ENCODE measurements around the gene HPS6.

Gene HPS6

DNA sequence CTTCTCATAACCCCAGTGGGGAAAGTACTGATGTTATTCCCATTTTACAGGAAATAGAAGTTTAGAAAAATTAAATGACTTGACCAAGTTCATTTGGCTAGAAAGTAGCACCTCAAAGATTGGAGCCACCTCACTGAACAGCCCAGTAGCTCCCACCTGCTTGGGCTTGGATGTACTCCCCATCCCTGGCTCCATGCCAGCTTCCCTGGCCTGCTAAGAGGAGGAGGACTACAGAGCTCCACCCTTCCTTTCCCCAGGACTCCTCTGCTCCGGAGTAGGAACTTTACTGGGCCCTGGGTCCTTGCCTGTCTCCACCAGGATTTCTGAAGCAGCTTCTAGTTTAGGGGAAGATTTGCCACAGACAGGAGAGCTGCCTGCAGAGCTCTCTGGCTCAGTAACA lies 3.1 kb downstream of the HPS6 start:
- DNase-seq (ENCODE audit: low read depth), result no peak

DNA sequence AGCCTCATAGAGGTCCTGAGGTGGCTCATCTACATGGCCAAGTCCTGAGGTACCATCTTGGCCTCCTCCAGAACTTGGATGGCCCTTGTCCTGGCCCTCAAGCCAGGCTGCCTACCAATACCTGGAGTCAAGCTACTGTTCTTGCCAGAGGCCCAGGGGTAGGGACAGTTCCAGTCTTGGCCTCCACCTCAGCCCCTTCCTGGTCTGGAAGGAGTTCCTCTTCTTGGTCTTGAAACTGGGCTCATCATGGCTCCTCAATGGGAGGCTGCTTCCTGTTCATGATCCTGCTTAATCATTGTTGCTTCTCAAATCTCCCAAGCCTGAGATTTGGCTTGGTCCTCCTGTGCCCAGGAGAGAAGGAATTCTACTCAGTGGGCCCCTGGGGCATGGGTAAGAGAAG lies 3.9 kb downstream of the HPS6 start:
- DNase-seq (ENCODE audit: low read depth), result no peak

DNA sequence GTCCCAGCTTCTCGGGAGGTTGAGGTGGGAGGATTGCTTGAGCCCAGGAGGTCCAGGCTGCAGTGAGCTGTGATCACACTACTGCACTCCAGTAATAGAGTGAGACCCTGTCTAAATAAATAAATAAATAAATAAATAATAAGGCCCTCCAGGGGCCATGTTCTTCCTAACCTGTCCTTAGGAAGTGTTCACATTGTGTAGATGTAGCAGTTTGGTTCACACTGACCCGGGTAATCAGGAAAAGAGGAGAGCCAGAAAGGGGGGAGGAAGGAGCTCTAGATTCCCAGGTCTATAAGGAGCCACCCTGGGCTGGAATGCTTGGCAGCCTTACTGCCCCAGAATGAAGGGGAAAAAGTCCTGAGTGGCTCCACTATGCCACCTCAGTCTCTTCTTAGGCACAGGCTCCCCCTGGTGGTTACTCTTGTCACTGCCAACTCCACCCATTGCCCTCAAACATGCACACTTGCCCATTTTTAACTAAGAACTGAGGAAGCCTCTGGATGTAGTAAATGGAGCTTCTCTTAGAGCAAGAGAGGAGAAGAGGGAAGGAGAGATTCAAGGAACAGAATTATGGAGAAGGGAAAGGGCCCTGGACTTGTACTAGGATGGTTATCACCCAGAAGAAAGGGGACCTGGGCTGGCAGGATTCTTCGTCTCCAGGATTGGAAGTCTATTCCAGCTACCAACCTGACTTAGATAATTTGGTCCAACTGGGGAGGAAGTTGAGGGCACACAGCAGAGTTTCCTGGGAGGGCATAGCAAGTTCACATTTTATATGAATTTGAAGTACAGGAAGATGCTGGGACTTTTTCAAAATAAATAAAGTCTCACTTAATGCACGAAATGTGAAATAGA lies 7.8 kb downstream of the HPS6 start:
- DNase-seq (ENCODE audit: low read depth), result peak; percentile 45

DNA sequence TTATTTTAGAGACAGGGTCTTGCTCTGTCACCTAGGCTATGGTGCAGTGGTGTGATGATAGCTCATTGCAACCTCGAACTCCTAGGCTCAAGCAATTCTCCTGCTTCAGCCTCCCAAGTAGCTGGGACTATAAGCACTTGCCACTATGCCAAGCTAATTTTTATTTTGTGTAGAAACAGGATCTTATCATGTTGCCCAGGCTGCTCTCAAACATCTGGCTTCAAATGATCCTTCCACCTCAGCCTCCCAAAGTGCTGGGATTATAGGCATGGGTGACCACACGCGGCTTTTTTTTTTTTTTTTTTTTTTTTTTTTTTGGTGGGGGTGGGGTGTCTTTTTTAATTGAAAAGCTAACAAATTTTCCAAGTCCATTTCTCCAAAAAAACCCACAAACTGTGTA lies 18.4 kb downstream of the HPS6 start:
- DNase-seq (ENCODE audit: low read depth), result no peak

DNA sequence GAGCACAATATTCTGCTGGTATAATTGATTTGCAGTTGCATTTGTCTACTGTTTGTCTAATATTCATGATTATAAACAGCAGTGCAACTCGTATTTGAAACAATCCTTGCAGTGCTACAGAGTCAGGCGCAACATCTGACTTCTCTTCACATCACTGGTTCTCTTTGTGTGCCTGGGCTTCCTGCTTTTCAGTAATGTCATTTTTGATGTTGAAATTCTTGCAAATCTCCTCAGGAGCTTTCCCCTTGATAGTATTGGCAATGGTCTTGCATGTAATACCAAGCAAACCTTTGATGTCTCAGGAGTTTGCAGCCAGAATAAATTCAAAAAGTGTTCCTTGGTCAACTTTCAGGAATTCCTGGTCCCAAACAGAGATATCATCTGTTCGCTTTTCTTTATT lies 20.2 kb downstream of the HPS6 start:
- DNase-seq (ENCODE audit: low read depth), result no peak

DNA sequence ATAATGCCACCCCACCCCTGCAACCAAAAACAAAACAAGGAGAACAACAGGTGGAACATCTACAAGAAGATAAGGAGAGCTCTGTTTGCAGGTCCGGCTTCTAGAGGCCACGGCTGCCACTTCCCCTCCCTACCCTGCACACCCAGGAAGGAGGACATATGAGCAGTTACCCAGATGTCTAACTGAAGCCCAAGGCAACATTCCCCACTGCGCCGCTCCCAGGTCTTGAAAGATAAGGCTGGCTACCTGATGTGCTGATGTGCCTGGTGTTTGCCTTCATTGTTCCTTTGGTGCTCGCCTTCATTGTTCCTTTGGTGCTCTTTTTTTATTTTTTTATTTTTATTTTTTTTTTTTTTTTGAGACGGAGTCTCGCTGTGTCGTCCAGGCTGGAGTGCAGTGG lies 21.0 kb downstream of the HPS6 start:
- DNase-seq (ENCODE audit: low read depth), result no peak

DNA sequence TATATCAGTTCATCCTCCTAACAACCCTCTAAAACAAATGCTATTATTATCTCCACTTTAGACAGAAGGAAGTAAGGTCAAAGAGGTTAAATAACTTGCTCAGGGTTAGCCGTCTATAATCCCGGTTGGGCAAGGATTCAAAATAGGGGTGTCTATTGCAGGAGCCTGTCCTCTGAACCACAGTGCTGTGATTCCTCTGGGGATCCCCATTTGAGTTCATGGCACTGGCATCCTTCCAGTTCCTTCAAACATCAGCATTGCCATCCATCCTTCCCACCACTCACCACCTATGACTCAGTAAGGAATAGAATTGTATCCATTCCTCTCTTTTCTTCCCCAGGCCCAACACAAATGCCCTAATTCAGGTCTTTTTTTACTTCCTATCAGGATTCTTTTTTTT lies 25.6 kb downstream of the HPS6 start:
- no peak for DNase-seq (ENCODE audit: low read depth)

DNA sequence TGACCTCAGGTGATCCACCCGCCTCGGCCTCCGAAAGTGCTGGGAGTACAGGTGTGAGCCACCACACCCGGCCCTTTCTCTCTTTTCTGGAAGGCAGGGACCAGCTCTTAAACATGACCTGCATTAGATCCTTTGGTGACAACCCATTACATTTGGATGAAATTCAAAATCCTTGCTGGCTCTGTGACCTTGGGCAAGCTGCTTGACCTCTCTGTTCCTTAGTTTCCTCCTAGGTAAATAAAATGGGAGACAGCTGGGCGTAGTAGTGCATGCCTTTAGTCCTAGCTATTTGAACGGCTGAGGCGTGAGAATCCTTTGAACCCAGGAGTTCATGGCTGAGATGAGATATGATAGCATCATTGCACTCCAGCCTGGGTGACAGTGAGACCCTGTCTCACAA lies 31.3 kb downstream of the HPS6 start:
- DNase-seq (ENCODE audit: low read depth), result no peak

DNA sequence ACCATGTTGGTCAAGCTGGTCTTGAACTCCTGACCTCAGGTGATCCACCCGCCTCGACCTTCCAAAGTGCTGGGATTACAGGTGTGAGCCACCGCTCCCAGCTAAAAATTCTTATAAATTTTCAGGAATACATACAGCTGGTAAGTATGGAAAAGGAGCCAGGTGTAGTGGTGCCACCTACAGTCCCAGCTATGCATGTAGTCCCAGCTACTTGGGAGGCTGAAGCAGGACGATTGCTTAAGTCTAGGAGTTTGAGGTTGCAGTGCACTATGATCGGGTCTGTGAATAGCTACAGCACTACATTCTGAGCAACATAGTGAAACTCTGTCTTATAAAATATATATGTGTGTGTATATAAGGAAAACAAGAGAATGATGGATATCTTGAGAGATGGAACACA lies 36.0 kb downstream of the HPS6 start:
- no peak for DNase-seq (ENCODE audit: low read depth)

DNA sequence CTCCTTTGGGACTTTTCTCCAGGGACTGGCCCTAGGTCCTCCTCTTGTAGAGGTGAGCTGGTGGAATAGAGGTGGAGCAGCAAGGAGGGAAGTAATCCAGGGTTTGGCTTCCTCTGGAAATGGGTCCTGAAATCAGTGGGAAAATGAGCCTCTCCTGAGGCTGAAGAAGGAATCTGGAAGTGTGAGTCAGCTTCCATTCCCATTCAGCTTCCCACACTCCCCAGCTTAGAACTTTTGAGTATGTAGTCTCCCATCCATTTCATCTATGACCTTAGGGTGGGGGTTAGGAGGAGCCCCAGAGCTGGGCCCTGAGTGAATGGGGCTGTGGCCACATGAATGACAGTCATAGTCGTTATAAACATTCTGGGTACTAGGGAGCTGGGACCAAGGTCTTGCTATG lies 37.3 kb downstream of the HPS6 start:
- no peak for DNase-seq (ENCODE audit: low read depth)

DNA sequence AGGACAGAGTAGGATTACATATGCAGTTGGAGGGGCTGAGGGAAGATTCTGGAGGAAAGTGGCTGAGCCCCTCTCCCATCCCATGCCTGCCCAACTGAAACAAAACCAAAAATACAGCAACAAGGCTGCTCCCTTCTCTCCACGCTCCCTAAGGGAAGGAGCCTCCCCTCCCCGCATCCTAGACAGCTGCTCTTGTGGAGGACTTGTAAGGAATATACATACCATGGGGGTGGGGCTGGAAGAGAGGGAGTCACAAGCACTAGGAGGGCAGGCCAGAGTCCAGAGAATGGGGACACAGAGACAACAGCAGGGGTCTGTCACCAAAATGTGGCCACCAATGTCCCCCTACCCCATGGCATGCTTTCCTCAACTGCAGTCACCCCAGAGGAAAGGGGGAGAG lies 41.8 kb downstream of the HPS6 start:
- no peak for DNase-seq (ENCODE audit: low read depth)

DNA sequence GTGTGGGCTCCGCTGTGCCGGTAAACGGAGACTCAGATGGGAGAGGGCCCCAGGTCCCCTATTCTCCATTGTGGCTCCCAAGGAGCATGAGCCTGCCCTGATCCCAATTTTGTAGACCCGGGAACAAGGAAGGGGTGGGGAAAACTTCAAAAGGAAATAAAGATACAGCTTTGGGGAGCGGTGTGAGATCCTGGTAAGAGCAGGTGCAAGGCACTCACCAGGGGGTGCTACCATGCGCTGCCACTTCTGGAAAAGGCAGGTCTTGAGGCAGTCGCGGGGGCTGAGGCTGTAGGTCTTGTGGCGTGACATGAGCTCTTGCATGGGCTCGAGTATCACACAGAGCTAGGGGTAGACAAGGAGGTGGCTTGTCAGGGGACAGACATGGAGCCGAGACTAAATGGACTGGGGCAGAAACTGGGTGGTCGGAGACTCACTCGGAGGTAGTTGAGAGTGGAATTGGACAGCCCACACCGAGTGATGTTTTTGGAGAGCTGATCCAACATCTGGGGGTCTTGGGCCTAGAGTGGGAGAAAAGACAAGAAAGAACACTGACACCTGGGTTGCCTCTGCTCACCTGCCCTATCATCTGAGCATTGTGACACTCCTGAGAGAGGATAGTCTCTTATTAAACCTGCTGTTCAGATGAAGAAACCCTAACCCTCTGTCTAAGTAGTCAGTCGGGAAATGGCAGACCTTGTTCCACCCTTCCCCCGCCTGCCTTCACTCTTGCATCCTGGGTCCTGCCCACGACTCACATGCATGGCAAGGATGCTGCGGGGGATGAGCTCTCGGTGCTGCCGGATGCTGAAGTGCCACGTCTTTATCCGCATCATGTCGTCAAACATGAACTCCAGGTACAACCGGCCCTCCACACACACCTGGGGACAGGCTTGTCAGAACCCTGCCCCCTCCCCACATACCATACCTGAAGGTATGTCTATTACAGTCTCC lies 44.3 kb downstream of the HPS6 start:
- DNase-seq (ENCODE audit: low read depth), result no peak

DNA sequence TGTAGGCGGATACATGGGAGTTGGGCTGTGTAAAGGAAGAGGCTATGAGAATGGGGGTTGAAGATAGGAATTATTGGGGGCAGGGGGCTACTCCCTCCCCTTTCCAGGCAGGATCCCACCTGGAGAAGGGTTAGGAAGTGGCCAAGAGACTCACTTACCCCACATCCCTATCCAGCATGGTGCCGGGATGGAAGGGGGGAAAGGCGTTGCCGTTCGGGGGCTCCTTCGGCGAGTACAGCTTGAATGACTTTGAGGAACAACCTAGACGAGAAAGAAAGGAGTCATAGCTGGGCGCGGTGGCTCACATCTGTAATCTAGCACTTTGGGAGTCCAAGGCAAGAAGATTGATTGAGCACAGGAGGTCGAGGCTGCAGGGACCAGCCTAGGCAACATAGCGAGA lies 46.1 kb downstream of the HPS6 start:
- no peak for DNase-seq (ENCODE audit: low read depth)

DNA sequence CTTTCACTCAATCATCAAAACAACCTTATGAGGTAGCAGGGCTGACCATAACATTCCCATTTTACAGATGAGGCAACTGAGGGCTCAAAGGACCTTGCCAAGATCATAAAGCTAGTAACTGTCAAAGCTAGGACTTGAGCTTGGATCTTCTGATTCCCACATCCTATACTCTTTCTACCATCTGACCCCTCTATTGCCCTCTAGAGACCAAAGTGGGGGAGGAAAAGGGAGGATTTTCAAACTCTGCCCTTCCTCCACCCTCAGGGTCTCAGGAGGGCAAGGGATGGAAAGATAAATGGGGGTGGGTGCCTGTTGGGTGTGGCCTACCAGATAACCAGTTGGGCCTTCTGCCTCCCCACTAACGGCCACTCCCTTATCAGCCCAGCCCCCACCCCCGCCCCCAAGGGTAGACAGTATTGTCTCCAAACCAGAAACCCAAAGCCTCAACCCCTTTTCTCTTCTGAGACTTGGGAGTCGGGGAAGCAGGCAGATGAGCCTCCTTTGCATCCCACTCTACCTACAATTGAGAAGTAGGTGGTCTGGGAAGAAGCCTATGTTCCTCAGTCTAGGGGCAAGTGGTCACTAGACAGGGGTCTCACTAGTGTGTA lies 47.2 kb downstream of the HPS6 start:
- DNase-seq (ENCODE audit: low read depth), result no peak

DNA sequence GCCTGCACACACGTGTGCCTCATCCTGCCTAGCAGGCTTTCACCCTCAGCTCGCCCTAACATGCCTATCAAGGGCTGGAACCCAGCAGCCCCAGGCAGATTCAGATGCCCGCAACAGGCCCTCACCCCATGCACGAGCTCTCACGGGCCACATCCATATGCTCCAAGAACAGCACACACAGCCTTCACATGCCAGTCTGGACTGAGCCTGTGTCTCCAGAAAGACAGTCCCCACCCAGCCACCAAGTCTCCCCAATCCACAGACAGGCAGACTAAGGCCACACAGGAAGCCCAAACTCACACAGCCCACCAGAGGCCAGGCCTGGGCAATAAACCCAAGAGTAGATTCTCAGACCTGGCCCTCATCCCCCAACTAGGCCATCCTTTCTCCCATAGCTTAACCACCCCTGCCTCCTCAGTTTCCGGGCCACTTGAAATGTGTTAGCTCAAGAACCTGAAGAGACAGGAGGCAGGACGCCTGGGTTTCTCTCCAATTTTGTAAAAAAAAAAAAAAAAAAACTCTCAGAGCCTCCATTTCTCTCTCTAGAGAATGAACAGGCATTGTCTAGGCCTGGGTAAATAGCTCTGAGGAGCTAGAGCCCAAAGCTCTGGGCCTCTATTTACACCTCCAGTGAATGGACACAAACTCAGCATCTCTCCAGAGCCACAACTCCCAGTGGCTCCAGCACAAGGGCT lies 48.3 kb downstream of the HPS6 start:
- DNase-seq (ENCODE audit: low read depth), result no peak

DNA sequence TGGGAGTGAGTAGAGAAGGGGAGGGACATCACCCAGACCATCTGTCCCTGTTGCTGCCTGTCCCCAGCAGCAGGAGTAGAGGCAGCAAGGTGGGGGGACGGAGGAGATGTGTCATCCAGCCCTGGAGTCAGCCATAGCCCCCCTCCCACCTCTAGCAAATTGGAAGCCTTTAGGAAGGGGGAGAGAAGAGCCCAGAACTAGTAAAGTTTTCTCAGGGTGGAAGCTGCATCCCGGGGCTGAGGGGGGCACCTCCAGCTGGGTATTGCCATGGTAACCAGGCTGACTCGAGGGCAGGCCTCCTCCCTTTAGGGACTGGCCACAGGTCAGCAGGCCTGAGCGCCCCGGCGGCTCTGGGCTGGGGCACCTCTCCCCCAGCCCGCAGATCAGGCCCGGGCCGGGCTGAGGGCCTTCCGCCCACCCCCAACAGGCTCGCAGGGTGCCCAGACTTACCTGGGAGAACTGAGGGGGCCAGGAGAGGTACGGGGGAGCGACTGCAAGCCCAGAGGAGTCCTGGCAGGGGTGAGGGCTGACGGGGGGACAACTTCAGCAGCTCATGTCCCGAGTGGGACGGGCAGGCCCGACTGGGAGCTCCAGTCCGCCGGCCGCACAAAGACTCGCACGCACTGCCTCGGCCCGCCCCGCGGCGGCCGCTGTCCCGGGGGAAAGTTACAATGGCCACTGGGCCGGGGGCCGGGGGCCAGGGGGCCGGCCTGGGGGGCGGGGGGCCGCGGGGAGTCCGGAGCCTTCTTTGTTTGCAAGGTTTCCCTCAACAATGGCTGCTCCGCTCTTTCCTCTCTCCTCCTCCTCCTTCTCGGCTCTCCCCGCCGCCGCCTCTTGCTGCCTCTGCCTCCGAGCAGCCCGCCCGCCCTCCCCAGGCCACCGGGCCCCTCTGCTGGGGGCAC lies 49.1 kb downstream of the HPS6 start:
- no peak for DNase-seq (ENCODE audit: low read depth)

DNA sequence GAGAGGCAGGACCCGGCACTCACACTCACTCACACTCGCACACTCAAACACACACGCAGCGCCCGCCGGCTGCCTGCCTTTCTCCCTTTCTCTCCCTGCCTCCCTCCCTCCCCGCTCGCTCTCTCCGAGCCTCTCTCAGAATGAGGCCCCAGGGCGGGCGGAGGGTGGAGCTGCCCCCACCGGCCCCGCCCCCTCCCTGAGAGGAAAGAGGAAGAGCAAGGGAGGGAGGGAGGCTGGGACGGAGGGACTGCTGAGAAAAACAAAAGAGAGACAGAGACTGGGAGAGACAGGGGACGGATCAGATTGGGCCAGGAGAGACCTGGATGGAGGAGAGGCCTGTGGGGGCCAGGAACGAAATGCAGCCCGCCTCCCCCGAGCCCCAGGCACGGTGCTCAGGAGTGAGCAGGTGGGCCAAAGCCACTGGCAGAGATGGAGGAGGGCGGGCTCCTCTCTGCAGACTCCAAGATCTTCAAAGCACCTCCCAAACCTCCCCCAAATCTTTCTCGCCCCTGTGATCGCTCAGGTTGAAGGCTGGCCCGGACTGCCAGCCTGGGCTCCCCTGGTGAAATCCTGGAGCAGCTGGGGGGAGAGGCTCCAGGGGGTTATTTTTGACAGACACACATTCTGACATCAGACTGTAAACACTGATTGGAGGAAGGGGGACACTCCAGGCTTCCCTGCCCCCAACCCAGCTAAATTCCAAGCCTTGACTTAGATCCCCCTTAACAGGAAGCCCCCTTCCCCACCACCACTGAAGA lies 49.9 kb downstream of the HPS6 start:
- no peak for DNase-seq (ENCODE audit: low read depth)

DNA sequence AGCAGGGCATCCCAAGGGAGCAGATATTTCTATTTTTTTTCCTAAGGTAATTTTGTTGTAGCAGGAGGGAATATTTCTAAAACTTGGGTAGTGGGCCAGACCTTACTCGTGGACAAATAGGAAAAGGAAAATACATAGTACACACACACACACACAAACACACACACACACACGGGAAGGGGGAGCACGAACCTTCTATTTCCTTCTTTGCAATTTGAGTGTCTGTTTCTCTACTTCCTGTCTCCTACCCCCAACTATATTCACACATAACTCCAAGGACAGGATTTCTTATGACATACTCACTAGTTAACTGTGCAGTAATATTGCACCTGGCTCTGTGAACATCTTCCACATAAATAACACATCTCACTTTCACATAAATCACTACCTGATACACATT lies 50.6 kb downstream of the HPS6 start:
- no peak for DNase-seq (ENCODE audit: low read depth)

DNA sequence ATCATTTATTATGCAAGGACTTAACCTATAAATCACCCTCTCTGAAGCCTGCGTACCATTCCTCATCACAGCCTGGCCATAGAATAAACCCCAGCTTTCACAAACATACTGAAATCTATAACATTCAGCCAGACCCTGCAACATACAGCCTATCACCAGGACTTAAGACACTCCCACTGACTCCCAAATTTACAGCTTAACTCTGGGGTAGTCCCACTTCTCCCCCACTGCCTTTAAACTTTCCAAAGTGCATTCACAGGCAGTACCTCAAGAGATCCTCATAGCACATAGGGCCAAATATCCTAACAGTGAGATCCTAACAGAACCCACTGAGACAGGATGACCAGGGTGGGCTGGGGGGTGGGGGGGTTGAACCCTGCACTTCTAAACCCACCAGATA lies 51.5 kb downstream of the HPS6 start:
- no peak for DNase-seq (ENCODE audit: low read depth)
